ENCODE data around the gene SRPK3.

SRPK3 gene

DNA sequence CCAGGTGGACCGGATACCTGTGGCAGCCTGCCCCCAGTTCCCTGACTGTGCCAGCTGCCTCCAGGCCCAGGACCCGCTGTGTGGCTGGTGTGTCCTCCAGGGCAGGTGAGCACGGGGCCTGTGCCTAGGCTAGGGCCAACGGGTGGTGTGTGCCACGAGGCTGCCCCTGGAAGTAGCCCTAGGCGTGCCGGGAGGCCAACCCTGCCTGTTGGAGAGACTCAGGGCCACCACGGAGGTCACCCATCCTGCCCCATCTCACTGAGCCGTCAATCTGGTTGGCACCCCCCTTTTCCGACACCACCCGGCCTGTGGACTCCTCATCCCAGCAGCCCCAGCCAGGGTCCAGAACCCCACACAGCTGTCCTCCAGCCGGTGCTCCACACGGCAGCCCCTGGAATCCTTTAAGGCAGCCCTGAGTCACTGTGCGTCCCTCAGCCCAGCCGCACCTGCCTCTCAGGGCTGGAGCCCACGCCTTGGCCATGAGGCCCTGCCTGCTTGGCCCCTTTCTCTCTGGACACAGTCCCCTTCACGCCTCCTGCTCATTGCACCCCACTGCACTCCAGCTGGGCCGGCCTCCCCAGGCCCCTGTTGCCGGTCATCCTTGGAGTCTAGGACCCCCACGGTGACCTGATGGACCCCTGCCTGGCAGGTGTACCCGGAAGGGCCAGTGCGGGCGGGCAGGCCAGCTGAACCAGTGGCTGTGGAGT is 11.5 kb upstream of the SRPK3 start:
- no peak overlapping the region for H3K4me3 ChIP-seq (ENCODE audit: low read depth, low read length)

DNA sequence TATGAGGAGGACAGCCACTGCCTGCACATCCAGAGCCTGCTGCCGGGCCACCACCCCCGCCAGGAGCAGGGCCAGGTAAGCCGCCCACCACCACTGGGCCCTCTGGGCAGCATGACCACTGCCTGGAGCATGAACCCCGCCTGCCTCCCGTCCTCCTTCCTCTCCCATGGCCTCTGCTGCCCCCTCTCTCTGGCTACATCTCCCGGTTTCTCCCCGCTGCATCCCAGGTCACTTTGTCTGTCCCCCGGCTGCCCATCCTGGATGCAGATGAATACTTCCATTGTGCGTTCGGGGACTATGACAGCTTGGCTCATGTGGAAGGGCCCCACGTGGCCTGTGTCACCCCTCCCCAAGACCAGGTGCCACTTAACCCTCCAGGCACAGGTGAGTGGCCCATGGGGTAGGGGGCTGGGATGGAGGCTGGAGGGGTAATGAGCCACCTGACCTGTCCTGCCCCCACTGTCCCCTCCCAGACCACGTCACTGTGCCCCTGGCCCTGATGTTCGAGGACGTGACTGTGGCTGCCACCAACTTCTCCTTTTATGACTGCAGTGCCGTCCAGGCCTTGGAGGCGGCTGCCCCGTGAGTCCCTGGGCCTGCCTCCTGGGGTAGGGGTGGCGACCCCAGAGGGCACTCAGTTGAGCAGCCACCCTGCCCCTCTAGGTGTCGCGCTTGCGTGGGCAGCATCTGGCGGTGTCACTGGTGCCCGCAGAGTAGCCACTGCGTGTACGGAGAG is 10.8 kb upstream of the SRPK3 start:
- no peak overlapping the region for H3K4me3 ChIP-seq (ENCODE audit: low read depth, low read length)

DNA sequence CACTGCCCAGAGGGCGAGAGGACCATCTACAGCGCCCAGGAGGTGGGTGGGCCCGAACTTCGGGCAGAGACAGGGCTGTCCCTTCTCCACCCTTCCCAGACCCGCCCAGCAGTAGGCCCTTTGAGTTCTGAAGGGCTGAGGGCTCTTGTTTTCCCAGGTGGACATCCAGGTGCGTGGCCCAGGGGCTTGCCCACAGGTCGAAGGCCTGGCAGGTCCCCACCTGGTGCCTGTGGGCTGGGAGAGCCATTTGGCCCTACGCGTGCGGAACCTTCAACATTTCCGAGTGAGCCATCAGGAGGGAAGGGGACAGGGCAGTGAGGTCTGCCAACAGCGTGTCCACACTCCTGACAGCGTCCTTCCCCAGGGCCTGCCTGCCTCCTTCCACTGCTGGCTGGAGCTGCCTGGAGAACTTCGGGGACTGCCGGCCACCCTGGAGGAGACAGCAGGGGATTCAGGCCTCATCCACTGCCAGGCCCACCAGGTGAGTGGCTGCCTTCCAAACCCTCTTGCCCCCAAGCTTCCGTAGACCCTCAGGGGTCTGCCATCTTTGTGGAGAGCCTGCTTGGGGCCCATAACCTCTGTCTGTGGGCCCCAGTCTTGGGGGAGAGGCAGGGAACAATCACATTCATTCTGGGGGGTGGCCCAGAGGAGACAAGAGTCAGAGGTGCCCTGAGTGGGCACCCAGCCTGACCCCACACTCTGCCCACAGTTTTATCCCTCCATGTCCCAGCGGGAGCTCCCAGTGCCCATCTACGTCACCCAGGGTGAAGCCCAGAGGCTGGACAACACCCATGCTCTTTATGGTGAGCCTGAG is 10.0 kb upstream of the SRPK3 start:
- no peak overlapping the region for H3K4me3 ChIP-seq (ENCODE audit: low read depth, low read length)

DNA sequence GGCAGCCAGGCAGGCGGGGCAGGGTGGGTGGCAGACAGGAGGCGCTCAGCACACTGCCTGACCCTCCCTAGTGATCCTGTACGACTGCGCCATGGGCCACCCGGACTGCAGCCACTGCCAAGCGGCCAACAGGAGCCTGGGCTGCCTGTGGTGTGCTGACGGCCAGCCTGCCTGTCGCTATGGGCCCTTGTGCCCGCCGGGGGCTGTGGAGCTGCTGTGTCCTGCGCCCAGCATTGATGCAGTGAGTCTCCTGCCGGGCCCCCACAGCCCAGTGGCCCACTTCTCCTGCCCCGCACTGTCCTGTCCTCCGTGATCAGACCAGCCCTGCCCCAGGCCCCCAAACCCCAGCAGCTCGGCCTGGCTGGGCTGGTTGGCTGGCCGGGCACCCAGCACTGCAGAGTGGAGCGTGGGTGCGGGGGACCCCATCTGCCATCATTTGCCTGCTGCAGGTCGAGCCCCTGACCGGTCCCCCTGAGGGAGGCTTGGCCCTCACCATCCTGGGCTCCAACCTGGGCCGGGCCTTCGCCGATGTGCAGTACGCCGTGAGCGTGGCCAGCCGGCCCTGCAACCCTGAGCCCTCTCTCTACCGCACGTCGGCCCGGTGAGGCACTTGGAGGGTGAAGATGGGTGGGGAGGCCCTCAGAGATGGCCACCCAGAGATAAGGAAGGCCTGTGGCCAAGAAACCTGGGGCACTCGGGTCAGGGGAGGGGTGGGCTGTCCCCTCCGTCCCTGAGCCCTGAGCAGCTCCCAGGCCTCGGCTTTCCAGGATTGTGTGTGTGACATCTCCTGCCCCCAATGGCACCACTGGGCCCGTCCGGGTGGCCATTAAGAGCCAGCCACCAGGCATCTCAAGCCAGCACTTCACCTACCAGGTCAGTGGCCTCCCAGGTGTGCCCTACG is 9.2 kb upstream of the SRPK3 start:
- H3K4me3 ChIP-seq (ENCODE audit: low read depth, low read length), result no peak overlapping the region

DNA sequence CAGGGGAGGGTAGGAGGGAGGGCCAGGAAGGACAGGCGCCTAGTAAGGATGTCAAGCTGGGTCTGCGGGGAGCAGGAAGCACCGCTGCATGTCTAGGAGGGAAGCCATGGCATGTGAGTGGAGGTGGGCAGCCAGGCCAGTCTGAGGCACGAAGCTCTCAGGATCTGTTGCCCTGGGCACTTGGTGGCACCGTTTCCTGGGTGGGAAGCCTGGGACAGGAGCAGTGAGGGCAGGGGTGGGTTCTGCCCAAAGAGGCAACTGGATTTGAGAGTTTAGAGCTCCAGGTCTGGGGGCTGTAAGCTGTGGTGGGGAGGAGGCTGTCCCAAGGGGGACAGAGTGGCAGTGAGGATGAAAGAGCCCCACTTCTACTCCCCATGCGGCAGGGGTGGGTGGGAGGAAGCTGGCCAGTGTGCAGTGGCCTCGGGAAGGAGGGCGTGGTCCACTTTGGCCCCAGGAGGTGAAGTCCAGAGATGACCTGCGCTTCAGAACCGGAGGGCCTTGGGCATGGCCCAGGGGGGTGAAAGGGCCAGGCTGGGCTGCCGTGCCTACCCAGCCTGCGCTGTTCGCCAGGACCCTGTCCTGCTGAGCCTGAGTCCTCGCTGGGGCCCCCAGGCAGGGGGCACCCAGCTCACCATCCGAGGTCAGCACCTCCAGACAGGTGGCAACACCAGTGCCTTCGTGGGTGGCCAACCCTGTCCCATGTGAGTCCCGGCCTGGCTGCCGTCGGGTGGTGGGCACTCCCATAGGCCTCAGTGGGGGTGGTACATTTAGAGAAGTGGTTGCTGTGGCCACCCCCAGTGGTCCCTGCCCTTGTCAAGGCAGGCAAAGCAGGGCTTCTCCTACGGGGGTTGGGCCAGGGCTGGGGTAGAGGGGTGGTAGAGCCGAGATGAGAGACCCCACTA is 8.3 kb upstream of the SRPK3 start:
- H3K4me3 ChIP-seq (ENCODE audit: low read depth, low read length), result no peak overlapping the region

DNA sequence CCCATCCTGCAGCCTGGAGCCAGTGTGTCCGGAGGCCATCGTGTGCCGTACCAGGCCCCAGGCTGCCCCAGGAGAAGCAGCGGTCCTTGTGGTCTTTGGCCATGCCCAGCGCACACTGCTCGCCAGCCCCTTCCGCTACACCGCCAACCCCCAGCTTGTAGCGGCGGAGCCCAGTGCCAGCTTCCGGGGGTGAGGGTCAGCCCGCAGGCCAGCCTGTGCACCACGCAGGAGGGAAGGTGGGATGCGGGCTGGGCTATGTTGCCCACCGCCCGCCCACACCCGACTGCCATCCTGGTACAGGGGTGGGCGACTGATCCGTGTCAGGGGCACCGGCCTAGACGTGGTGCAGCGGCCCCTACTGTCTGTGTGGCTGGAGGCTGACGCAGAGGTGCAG is 7.6 kb upstream of the SRPK3 start:
- H3K4me3 ChIP-seq (ENCODE audit: low read depth, low read length), result no peak overlapping the region

DNA sequence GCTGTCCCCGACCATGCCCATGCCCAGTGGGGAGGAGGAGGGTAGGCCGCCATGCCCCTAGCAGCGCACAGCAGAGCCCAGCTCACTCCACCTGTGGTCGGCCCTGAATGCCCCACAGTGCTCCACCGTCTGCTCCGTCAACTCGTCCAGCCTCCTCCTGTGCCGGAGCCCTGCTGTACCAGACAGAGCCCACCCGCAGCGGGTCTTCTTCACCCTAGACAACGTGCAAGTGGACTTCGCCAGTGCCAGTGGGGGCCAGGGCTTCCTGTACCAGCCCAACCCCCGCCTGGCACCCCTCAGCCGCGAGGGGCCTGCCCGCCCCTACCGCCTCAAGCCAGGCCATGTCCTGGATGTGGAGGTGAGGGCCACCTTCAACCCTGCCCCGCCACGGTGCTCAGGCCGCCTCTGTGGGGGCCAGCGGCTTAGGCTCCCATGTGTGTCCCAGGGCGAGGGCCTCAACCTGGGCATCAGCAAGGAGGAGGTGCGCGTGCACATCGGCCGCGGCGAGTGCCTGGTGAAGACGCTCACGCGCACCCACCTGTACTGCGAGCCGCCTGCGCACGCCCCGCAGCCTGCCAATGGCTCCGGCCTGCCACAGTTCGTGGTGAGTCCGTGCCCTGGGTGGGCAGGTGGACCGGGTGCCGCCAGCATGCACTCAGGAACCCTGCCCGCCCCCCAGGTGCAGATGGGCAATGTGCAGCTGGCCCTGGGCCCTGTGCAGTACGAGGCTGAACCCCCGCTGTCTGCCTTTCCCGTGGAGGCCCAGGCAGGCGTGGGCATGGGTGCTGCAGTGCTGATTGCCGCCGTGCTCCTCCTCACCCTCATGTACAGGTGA is 6.9 kb upstream of the SRPK3 start:
- H3K4me3 ChIP-seq (ENCODE audit: low read depth, low read length), result no peak overlapping the region

DNA sequence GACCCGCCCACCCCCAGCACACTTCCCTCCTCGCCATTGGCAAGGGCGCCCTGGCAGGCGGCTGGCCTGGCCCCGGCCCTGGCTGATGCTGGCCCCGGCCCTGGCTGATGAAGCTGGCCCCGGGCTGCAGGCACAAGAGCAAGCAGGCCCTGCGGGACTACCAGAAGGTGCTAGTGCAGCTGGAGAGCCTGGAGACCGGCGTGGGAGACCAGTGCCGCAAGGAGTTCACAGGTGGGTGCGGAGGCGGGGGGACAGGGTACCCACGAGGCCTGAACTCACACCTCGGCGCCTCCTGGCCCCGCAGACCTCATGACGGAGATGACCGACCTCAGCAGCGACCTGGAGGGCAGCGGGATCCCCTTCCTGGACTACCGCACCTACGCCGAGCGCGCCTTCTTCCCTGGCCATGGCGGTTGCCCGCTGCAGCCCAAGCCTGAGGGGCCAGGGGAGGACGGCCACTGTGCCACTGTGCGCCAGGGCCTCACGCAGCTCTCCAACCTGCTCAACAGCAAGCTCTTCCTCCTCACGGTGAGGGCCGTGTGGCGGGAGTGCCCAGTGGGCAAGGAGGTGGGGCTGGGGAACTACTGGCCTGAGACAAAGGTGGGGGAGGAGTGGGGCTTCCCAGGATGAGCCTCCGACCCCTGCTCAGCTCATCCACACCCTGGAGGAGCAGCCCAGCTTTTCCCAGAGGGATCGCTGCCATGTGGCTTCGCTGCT is 6.1 kb upstream of the SRPK3 start:
- H3K4me3 ChIP-seq (ENCODE audit: low read depth, low read length), result no peak overlapping the region

DNA sequence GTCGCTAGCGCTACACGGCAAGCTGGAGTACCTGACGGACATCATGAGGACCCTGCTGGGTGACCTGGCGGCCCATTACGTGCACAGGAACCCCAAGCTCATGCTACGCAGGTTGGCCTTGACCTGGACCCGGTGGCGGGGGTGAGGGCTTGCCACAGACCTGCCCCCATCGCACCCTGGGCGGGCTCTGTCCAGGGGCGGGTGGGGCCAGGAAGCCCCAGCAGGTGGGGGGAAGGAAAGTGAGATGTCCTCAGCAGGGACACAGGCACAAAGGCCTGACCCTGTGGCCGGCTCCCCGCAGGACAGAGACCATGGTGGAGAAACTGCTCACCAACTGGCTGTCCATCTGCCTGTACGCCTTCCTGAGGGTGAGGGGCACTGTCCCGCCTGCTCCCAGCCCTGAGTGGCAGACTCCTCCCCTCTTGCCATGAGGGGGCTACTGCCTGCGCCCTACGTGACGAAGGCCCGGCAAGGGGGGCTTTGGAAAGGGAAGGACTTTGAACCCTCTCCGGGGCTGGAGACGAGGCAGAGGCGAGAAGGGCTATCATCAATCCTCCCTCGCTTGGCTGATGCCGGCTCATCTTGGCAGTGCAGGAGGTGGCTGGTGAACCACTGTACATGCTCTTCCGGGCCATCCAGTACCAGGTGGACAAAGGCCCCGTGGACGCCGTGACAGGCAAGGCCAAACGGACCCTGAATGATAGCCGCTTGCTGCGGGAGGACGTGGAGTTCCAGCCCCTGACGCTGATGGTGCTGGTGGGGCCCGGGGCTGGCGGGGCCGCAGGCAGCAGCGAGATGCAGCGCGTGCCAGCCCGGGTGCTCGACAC is 5.3 kb upstream of the SRPK3 start:
- no peak overlapping the region for H3K4me3 ChIP-seq (ENCODE audit: low read depth, low read length)

DNA sequence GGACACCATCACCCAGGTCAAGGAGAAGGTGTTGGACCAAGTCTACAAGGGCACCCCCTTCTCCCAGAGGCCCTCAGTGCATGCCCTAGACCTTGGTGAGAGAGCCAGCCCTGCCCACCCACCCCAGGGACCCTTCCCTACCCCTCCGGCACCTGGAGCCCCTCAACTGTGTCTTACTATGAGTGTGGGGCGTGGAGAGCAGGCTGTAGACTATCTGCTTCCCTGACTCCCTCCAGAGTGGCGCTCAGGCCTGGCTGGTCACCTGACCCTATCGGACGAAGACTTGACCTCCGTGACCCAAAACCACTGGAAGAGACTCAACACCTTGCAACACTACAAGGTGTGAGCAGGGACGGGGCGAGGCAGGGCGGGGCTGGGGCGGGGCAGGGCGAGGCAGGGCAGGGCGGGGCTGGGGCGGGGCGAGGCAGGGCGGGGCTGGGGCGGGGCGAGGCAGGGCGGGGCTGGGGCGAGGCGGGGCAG is 4.7 kb upstream of the SRPK3 start:
- no peak overlapping the region for H3K4me3 ChIP-seq (ENCODE audit: low read depth, low read length)

DNA sequence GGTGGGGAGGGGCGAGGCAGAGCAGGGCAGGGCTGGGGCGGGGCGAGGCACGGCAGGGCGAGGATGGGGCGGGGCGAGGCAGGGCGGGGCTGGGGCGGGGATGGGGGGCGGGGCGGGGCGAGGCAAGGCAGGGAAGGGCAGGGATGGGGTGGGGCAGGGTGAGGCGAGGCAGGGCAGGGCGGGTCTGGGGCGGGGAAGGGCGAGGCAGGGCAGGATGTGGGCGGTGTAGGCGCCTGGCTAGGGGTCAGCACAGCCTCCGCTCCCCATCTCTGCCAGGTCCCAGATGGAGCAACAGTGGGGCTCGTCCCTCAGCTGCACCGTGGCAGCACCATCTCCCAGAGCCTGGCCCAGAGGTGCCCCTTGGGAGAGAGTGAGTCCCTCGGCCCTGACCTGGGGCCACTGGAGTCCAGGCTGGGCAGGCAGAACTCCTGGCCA is 4.2 kb upstream of the SRPK3 start:
- no peak overlapping the region for H3K4me3 ChIP-seq (ENCODE audit: low read depth, low read length)

DNA sequence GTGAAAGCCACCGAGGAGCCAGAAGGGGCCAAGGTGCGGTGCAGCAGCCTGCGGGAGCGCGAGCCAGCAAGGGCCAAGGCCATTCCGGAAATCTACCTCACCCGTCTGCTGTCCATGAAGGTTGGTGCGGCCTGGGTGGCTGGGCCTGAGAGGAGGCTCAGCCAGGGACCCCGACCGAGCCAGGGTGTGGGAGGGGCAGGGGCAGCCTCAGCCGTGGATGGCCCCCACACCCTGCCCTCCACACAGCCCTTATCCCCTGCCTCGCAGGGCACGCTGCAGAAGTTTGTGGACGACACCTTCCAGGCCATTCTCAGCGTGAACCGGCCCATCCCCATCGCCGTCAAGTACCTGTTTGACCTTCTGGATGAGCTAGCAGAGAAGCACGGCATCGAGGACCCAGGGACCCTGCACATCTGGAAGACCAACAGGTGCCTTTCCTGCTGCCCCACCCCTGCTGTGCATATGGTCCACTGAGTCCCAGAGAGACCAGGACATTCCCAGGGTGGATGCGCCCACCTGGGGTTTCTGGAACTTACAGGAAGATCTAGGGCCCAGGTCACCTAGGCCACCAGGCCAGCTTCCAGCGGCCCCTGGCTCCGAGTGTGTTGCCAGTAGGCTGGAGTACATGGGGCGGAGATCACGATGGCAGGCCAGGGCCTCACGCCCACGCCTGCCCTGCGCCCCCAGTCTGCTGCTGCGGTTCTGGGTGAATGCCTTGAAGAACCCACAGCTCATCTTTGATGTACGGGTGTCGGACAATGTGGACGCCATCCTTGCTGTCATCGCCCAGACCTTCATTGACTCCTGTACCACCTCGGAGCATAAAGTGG is 3.4 kb upstream of the SRPK3 start:
- H3K4me3 ChIP-seq (ENCODE audit: low read depth, low read length), result no peak overlapping the region

DNA sequence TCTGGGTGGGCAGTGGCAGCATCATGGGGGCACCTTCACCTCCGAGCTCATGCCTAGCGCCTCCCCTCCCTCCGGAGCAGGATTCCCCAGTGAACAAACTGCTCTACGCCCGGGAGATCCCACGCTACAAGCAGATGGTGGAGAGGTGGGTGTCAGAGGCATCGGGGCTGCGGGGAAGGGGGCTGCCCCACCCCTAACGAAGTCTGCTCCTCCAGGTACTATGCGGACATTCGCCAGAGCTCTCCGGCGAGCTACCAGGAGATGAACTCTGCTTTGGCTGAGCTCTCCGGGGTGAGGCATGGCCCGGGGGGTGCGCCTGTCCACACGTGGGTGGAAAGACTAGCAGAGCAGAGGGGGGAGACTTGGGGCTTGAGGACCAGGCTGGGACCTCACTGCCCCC is 2.7 kb upstream of the SRPK3 start:
- no peak overlapping the region for H3K4me3 ChIP-seq (ENCODE audit: low read depth, low read length)

DNA sequence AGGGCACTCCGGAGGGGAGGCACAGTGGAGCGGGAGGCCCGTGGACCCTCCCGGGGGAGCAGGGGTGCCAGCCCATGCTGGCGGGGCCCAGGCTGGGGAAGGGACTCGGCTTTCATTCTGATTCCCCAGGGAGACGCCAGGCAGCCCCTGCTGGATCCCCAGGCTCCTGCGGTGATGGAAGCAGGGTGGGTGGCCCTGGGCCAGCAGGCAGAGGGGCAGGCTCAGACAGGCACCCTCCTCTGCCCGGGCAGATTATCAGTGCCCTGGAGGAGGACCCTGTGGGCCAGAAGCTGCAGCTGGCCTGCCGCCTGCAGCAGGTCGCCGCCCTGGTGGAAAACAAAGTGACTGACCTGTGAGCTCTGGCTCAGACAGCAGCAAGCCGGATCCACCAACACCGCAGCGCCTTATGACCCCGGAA is 2.1 kb upstream of the SRPK3 start:
- H3K4me3 ChIP-seq (ENCODE audit: low read depth, low read length), result no peak overlapping the region

DNA sequence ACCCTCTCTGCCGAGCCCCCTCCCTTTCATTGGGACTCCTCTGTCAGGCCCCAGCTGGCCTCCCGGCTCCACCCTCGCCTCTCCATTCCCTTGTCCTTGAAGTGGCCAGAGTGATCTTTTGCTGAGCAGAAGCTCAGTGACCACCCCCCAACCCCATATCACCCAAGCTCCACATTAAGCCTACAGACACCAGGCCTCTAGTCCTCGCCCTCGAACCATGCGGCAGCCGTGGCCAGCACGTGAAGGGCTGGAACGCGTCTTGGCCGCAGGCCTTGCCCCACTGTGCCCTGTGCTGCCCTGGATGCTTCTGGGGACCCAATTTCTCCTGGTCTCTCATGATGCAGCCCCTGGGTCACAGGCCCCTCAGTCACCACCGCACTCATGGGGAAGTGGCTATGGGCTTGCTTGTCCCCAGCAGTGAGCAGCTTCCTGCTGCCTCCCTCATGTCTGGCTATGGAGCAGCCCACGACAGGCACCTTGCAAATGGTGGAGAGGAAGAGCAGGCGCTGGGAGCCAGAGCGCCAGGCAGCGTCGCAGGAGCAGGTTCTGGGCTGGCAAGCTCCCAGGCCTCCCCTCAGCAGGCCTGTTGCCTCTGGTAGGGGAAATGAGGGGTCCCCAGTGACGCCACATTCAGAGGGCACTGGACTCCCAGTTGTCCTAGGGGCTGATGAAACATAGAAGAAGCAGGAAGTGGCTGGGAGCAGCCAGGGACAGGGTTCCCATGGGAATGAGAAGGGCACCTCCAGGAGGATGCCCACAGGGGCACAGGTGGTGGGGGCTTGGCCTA is 757 bp upstream of the SRPK3 start:
- no peak overlapping the region for H3K4me3 ChIP-seq (ENCODE audit: low read depth, low read length)

All from iPS-11a (cell line).